HG02870 (cell line): ENCODE results near the gene RPL22L1.
"Not testable (repeated sequence)": the region's sequence is repeated elsewhere in the genome, so short reads cannot be mapped to it uniquely, and the experiment has no call there.

ENCODE experiments used
- ATAC-seq: cut with Tn5 transposase; IDR thresholded peaks from one replicate; pipeline ENCODE4 v1.9.1; 2021; ENCODE audit warnings: mild to moderate bottlenecking, moderate library complexity; ENCODE audit not compliant: unreplicated experiment

RPL22L1 gene

DNA sequence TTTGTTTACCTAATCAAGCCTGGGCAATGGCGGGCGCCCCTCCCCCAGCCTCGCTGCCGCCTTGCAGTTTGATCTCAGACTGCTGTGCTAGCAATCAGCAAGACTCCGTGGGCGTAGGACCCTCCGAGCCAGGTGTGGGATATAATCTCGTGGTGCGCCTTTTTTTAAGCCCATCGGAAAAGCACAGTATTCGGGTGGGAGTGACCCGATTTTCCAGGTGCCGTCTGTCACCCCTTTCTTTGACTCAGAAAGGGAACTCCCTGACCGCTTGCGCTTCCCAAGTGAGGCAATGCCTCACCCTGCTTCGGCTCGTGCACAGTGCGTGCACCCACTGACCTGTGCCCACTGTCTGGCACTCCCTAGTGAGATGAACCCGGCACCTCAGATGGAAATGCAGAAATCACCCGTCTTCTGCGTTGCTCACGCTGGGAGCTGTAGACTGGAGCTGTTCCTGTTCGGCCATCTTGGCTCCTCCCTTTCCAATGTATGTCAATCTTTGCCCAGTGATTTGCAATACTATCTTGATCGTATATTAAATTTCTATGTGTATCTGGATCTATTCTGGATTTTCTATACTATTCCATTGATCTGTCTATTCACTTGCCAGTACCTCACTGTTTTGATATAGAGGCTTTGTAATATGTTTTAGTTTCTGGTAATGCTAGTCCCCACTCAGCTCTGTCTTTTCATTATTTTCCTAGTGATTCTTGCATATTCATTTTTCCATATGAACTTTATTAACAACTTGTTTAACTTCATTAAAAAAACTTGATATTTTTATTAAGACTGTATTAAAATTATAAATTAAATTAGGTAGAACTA, 14.3 kb upstream of the RPL22L1 start:
- not testable (repeated sequence) for ATAC-seq

- not testable (repeated sequence) for ATAC-seq
Measured at GRCh38 chr3:170878688-170879087, 8.7 kb upstream of the RPL22L1 start.

GRCh38 chr3:170877311-170877710, 7.3 kb upstream of the RPL22L1 start:
- not testable (repeated sequence) for ATAC-seq

DNA sequence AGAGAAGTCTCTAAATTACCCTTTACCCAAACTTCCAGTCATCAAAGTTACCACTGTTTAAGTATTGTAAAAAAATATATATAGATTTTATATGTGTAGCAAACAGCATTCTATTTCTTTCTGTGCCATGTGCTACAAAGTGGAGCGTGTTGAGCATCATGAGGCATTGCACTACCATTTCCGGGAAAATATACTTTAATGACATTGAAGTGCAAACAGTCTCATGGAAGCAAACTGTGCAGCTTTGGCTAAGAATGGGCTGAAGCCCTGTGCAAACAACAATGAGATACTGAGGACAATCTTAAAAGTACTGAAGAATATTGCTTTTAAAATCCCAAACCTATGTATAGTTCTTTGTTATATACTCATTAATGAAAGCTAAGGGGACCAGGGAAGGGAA, 6.5 kb upstream of the RPL22L1 start:
- ATAC-seq: no peak

GRCh38 chr3:170869239-170869590, 780 bp downstream of the RPL22L1 start:
- ATAC-seq: no peak

DNA sequence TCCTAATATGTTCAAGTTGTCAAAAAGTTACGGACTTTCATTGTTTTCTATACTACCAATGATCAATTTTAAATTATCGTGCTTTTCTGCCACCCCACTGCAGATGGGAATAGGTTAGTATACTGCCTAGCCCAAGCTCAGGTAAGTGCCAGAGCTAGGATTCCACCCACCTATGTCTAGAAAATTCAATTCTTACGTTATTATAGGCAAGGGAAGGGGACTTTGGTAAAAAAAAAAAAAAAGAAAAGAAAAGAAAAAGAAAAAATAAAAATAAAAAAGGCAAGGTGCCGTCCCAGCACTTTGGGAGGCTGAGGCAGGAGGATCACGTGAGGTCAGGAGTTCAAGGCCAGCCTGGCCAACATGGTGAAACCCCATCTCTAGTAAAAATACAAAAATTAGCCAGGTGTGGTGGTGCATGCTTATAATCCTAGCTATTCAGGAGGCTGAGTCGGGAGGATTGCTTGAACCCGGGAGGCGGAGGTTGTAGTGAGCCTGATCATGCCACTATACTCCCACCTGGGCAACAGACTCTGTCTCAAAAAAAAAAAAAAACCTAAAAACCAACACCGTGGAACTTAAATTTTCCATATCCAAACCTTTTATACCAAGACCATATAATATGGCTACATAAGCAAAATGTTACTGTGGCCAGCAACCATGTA, 1.3 kb downstream of the RPL22L1 start:
- no peak for ATAC-seq

DNA sequence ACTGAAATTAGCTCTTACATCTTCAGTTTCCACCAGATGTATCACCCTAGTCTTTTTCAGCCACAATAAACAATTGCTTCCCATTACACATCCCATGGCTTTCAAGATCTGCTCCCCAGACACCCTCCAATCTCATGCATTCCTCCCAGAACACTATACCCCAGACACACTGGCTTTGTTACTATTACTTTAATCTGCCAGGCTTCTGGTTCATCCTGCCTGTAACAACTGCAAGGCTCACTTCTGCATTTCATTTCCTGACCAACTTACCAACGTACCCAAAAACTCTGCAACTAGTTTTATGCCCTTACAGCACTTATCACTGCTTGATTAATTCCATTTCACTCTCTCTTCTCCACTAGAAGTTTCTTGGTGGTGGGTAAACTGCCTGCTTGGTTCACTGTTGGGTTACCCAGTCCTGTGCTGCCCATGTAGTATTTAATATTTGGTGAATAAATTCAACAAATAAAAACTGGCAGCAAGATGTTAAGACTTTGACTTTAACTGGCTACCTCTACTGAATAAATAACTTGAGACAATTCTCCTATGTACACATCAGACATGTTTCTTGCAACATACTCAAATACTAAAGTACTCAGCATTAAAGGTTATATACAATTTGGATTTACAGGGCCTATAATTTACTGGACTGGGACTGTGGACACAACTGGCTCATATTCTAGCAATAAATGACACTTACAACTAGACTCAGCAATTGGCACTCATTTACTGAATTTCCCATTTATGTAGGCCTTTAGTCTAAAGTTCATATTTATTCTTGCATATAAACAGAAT, 2.7 kb downstream of the RPL22L1 start:
- no peak for ATAC-seq

- no peak for ATAC-seq
Measured at GRCh38 chr3:170866499-170866898, 3.5 kb downstream of the RPL22L1 start.

DNA sequence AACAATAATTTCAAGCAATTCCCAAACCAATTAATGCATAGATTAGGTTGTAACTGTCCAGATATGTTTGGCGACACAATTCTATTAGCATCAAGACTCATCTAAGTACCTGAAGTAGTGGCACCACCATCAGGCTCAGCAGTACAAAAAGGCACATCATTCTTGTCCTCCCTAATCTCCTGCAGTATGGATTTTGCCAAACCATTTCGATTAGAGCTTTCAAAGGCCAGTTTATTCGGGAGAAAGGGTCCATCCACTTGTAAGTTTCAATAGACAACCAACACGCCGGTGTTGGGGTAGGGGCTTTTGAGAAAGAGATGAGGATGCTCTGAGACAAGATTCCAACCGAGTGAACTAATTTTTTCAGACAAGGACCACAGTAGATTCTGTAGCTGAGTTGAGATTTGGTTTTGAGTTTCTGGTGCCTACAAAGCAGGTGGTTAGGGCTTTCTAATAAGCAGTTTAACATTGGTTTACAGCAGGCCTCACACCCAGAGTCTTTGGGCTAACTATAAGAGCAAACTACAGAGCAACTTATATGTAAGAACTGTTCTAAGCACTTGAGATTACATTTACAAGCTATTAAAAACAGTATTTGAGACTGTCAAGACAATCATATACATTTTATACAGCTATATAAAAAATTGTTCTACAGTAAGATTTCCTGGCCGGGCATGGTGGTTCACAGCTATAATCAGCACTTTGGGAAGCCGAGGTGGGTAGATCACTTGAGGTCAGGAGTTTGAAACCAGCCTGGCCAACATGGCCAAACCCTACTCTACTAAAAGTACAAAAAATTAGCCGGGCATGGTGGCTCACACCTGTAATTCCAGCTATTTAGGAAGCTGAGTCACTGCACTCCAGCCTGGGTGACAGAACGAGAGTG, 4.5 kb downstream of the RPL22L1 start:
- ATAC-seq: no peak

DNA sequence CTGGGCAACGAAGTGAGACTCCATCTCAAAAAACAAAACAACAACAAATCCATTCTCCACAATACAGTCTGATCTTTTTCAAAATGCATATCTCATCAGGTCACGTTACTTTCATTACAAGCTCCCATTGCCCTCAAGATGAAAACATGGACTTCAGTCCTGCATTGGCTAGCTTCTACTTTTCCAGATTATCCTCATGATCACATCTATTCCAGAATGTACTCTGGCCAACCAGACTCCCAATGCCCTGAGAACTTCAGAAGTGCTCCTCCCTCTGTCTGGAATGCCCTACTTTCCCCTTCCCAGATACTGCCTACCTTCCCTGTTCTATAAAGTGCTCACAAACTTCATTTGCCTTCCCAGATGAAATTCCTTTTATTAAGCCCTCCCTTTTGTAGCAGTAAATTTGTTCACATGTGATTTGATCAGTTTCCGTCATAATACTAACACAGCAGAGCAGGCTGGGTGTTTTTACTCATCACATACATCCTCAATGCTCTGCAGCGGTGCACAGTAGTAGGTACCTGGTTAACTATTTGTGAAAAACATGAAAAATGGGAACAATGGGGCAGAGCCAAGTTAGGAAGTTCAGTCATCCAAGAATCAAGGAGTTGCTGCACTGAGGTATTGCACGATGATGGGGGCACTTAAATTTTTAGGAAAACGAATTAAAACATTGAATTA, 5.3 kb downstream of the RPL22L1 start:
- no peak for ATAC-seq

DNA sequence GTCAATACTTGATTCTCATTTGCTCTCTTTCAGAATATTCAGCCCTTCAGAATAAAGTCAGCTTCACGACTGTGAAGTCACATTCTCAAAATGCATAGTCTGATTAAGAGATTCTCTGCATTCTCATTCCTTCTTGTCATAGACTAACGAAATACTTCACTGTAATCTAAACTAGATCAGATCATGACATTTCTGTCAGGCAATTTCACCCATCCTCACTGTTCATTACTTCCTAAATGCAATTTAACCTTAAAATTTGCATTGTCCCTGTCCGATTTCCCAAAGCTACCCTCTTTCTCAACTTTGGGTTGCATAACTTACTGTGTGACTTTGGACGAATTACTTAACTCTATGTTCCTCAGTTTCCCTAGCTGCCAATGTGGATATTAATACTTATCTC, 6.2 kb downstream of the RPL22L1 start:
- no peak for ATAC-seq

- no peak for ATAC-seq
Measured at GRCh38 chr3:170862618-170863374, 7.2 kb downstream of the RPL22L1 start.

- ATAC-seq: no peak
Measured at GRCh38 chr3:170858599-170858998, 11.4 kb downstream of the RPL22L1 start.

GRCh38 chr3:170852324-170852723, 17.7 kb downstream of the RPL22L1 start:
- ATAC-seq: no peak

DNA sequence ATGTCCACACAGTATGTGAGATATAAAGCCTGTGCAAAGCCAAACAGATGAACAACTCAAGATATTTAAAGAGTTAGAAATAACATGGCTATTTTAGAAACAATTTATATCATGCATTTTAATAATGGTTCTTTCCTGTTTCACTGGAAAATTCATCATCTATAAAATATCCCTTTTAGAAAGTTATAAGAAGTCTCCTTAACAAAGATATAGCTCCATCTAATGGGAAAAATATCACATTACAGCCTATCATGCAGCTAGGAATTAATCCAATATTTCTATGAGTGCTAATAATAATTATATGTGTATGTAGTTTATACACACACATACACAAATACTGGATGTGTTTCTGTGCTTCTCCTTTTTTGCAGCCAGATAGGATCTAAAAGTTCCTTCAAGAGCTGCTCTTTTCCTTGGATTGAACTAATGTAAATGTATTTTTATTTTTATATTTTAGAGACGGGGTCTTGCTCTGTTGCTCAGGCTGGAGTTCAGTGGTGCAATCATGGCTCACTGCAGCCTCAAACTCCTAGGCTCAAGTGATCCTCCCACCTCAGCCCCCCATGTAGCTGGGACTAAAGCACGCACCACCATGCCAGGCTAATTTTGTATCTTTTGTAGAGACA, 21.6 kb downstream of the RPL22L1 start:
- no peak for ATAC-seq

- no peak for ATAC-seq
Measured at GRCh38 chr3:170844377-170844776, 25.6 kb downstream of the RPL22L1 start.

- ATAC-seq: no peak
Measured at GRCh38 chr3:170840291-170840859, 29.6 kb downstream of the RPL22L1 start.

DNA sequence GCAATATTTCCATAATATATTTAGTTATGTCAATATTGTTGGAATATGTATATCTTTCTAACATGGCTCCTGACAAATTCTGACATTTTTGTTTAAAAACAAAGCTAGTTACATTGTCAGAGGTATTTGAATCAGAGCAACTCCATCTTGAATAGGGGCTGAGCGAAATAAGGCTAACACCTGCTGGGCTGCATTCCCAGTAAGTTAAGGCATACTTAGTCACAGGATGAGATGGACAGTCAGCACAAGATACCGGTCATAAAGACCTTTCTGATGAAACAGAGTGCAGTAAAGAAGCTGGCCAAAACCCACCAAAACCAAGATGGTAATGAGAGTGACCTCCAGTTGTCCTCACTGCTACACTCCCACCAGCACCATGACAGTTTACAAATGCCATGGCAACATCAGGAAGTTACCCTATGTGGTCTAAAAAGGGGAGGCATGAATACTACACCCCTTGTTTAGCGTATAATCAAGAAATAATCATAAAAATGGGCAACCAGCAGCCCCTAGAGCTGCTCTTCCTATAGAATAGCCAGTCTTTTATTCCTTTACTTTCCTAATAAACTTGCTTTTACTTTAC, 30.4 kb downstream of the RPL22L1 start:
- no peak for ATAC-seq
